Activated naive CD8-positive, alpha-beta T cell treated with anti-CD3 and anti-CD28 coated beads, Interleukin-2, amount 50 U/mL, for 16 hours (primary cell): Measurements from ENCODE around the gene OLFM2.
"Not testable (repeated sequence)": the region's sequence is repeated elsewhere in the genome, so short reads cannot be mapped to it uniquely, and the experiment has no call there.

Experiments used
- DNase-seq: peaks from one replicate; pipeline ENCODE4 v3.0.0-alpha.2; 2020; ENCODE audit warnings: low read depth, low spot score

OLFM2 gene

DNA sequence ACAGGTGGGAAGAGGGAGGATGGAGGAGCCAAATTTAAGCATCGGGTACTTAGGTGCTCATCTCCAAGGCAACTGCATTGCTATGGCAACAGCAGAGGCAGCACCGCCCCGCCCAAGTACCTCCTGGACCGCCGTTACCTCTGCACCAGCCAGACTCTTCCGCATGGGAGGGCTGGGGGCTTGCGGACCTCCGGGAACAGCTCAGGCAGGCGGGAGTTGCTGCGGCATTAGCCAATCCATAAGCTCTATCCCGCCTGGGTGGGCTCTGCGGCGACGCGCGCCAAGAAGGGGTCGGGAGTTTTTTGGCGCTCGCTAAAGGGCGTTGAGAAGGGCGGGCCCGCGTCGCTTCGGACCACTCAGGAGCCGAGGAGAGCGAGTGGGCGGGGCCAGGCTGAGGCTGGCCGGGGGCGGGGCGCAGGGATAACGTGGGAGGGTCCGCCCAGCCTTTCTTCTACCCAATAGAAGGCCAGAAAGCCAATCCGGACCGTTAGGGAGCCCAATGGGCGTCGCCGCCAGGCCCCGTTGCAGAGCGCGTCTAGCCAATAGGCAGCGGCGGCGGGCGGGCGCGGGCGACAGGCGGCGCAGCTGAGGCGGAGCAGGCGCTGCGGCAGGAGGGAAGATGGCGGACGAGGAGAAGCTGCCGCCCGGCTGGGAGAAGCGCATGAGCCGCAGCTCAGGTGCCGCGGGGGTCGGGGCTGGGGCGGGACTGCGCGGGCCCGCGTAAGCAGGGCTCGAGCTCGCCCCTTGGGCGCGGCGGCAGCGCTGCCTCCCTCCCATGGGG lies 101.4 kb downstream of the OLFM2 start, which contains the start of gene PIN1:
TSS of gene PIN1 (plus strand) at position 593 of the 781 bp plus-strand sequence. CDS start at position 620, 27 bp downstream.
- DNase-seq: peak; percentile 97

DNA sequence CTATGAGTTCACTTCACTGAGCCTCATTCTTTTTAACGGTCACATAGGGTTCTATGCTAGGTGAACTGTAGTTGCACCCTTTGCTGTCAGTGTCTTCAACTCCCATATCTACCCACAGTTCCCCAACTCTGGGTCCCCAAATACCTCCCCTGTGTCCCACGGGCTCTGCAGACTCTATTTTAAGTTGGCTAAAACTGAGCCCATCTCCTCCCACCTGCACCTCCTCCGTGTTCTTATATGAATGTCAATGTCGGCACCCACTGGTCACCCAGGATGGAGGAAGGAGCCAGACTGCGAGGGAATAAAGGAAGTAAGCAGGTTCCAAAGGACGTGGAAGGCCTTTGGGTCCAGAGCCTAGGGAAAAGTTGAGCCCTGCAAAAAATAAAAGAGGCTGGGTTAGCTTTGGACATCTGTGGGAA lies 102.0 kb downstream of the OLFM2 start:
- DNase-seq: no peak

DNA sequence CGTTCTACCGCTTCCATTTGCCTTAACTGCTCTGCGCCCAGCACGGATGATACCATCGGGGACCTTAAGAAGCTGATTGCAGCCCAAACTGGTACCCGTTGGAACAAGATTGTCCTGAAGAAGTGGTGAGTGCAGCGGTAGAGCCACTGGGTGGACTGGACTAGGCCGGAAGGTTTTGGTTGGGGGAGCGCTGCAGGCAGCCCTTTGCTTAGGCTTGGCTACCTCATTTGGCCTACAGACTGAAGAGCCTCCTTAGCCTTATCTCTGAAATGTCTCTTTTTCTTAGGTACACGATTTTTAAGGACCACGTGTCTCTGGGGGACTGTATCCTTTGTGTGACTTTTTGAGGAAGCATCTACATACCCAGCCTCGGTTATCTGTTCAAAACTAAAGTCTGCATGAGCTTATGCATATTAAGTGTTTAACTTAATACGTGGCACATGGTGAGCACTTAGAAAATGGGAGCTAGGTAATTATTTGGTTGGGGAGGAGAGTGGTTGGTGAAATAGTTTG lies 107.7 kb downstream of the OLFM2 start:
- DNase-seq: no peak

DNA sequence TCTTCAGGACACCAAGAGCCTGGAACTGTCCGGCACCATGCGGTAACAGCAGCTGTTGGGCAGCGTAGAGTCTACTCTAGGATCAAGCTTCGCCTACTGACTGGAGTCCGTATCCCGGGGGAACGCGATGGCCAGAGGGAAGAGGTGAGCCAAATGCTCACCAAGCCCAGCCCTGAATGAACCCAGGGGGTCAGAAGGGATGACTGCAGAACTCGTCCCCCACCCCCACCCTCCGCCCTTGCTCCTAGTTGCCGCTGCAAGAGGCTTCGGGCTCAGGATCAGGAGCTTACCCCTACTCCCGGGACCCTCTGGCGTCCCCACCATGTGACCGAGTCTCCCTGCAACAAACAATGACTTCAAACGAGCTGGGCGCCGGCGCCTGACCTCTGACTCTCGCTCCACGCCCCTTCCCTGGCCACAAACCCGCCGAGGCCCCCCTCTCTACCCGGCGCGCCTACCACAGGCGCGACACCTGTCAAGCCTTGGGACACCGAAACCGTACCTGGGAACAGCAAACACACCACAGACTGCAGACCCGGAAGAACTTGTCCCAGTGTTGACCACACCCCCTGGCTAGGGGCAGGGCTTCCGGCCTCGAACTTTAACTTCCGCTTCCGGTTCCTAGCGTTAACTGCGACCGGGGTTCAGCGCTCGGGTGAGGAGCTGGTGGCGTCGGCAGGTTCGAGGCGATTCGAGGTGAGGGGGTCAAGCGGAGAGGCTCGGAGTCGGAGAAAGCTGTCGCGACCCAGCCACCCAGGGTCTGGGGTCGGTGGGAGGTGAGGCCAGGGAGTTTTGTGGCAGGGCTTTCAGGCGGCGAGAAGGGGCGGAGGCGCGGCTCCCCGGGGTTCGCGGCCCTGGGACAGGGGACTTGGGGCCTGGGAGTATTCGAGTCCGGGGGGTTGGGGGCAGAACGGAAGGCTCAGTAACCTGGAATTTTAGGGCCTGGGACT lies 108.8 kb downstream of the OLFM2 start, which contains the start of gene UBL5:
TSS of gene UBL5 (plus strand) at position 630 of the 950 bp plus-strand sequence. CDS start 420 bp downstream, outside the sequence.
- peak; percentile 72 for DNase-seq

DNA sequence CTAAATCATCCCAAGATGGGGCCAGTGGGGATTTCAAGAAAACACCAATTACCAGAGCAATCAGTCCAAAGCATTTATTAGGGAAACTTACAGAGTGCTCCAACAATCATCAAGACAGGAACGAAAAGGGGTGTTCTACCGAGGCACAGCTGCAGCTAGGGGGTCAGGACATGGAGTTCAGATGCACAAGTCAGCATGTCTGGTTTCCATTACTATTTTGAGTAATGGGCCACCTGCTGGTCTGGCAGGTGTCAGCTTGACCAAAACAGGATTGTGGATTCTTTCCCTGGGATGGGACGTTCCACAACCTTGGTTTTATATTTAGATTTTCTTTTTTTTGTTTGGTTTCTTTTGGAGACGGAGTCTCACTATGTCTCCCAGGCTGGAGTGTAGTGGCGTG lies 112.5 kb downstream of the OLFM2 start:
- no peak for DNase-seq

DNA sequence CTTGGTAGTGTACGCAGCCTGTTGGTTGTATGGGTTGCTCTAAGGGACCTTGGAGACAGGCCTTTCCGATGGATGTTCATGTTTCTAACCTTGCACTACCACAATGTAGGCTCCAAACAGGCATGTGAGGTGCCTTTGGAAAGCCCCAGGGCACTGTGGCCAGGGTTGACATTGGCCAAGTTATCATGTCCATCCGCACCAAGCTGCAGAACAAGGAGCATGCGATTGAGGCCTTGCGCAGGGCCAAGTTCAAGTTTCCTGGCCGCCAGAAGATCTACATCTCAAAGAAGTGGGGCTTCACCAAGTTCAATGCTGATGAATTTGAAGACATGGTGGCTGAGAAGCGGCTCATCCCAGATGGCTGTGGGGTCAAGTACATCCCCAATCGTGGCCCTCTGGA lies 116.3 kb downstream of the OLFM2 start:
- not testable (repeated sequence) for DNase-seq

DNA sequence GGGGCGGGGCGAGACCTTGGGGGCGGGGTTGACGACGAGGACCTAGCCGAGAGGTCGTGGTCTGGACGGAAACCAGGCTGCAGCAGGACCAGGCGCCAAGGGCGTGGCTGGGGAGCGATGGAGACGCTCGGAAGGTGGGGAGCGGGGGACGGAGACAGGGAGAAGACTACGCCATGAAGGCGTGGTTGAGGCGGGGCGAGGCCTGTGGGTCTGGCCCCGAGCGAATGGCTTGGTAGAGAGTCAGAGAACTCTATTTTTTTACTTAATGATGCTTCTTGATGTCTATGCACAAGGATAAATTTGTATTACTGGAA lies 116.8 kb downstream of the OLFM2 start:
- DNase-seq: no peak

DNA sequence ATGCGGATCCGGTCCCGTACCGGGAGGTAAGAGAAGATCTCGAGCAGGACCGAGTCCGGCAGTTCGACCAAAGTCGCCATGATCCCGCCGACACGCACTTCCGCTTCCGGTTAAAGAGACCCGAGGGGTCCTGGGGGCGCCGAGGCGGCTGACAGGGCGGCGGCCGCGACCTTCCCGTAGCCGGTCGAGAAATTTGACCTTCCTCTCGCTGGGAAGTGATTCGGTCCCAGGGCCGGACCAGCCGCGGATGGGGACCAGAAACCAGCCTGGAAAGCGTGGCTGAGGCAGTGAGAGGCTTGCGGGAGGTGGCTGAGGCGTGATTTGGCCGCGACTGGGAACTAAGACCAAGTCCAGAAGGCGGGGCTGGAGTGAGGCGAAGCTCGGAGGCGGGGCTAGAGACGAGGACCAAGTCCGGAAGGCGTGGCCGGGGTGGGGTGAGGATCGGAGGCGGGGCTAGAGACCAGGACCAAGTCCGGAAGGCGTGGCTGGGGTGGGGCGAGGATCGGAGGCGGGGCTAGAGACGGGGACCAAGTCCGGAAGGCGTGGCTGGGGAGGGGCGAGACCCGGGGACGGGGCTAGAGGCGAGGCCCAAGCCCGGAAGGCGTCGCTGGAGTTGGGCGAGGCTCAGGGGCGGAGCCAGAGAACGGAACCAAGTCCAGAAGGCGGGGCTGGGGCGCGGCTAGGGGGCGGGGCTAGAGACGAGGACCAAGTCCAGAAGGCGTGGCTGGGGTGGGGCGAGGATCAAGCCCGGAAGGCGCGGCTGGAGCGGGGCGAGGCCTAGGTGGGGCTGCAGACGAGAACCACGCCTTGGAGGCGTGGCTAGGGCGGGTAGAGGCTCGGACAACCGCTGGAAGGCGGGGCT lies 117.3 kb downstream of the OLFM2 start, which contains the start of gene FBXL12:
TSS of gene FBXL12 (minus strand) at position 346 of the 862 bp plus-strand sequence. CDS start at position 80, 266 bp downstream.
- peak; percentile 100 for DNase-seq

DNA sequence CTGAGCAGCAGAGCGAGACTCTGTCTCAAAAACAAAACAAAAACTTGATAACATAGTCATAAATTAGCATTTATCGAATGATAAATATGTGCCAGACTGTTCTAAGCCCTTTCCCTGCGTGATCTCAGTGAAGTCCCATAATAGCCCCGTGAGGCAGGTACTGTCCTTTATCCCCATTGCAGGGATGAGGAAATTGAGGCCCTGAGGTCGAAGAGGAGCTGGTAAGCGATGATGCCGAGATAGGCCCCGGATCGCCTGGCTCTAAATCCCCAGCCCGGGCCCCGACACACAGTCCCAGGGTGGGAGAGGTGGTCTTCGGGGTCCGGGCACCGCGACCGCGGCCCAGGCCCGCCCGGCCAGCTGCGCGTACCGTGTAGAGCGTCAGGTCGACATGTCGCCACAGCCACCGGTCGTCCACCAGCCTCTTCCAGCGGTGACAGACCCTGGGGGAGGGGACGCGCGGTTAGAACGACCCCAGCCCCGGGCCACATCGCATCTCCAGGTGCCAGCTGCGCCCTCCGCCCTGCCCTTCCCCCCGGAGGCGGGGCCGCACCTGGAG lies 118.1 kb downstream of the OLFM2 start:
- DNase-seq: no peak

DNA sequence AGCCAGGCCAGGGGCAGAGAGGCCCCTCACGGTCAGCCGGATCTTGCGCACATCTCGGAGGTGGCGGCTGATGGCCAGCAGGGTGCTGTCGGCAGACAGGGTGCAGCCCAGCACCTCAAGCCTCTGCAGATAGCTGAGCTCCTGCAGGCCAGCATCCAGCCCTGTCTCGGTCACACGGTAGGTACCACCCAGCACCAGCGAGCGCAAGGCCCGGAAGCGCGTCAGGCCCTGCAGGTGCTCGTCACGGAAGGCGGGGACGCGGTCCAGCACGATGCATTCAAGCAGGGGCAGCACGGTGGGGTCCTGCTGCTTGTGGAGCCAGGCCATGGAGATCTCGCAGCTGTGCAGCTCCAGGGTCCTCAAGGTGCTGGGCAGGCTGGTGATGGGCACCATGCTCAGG lies 125.2 kb downstream of the OLFM2 start:
- DNase-seq: no peak

DNA sequence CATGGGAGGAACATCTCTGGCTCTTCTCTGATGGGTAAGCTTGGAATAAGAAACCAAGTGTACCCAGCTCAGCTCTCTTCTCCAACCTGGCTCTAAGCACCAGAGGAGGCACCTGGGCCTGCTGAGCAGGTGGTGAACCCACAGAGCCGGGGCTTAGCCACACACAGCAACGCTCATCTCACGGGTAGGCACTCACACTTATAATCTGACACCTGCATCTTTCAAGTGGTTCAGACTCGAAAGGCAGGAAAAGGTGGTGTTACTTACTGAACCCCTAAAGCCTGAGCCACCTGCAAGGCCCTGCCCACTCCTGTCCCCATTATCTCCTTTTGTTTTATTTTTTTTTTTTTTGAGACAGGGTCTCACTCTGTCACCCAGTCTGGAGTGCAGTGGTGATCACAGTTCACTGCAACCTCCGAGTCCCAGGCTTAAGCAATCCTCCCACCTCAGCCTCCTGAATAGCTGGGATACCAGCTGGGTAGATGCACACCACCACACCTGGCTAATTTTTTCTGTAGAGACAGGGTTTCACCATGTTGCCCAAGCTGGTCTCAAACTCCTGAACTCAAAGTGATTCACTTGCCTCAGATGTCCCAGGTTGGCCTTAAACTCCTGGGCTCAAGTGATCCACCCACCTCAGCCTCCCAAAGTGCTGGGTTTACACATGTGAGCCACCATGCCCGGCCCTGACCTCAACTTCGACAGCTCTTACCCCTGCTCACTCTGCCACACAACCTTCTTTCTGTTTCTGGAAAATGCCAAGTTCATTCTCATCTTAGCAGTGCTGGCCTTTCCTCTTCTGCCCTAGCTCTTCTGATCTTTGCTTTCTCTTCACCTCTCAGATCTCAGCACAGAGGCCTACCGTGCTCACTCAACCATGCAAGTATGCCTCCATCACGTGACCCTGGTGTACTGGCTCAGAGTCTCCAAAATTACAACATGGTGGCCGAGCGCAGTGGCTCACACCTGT lies 127.2 kb downstream of the OLFM2 start:
- no peak for DNase-seq

DNA sequence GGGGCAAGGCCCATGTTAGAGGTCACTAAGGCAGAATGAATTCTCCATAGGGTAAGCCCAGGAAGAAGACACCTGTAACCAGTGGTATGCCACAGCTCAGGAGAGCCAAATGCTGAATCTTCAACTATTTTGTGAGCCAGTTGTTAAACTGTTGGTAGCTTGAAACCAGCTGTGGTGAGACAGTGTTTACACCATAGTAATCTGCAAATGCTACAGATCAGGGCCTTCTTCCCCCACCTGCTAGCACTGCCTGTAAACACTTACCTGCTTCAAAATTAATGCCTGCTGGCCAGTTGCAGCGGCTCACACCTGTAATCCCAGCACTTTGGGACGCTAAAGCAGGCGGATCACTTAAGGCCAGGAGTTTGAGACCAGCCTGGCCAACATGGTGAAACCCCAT lies 129.5 kb downstream of the OLFM2 start:
- DNase-seq: no peak
